Parathyroid adenoma (tissue), 2 donors: ENCODE measurements around the gene FOXD3.

Source experiments
- H2AFZ ChIP-seq: fragments of 300-600 bp; sonication (generic); one replicate; pipeline ENCODE4 v1.7.0; 2017; ENCODE audit warnings: antibody characterized with exemption, mild to moderate bottlenecking
- H3K27ac ChIP-seq: fragments of 300-600 bp; sonication (generic); one replicate; pipeline ENCODE4 v1.7.0; 2017
- H3K27me3 ChIP-seq: fragments of 300-600 bp; sonication (generic); one replicate; pipeline ENCODE4 v1.7.0; 2017; ENCODE audit warnings: low read length; ENCODE audit not compliant: control insufficient read depth, insufficient read depth
- H3K36me3 ChIP-seq: fragments of 300-600 bp; sonication (generic); one replicate; pipeline ENCODE4 v1.7.0; 2017; ENCODE audit warnings: low read length; ENCODE audit not compliant: control insufficient read depth, insufficient read depth
- H3K4me1 ChIP-seq: fragments of 300-600 bp; sonication (generic); one replicate; pipeline ENCODE4 v1.7.0; 2017; ENCODE audit warnings: control low read depth
- H3K4me2 ChIP-seq: fragments of 300-600 bp; sonication (generic); one replicate; pipeline ENCODE4 v1.7.0; 2017; ENCODE audit warnings: low read length
- H3K4me3 ChIP-seq: fragments of 300-600 bp; sonication (generic); one replicate; pipeline ENCODE4 v1.7.0; 2017; ENCODE audit warnings: low read depth, low read length
- H3K79me2 ChIP-seq: fragments of 300-600 bp; sonication (generic); one replicate; pipeline ENCODE4 v1.7.0; 2017; ENCODE audit warnings: control low read depth
- H3K9ac ChIP-seq: fragments of 300-600 bp; sonication (generic); one replicate; pipeline ENCODE4 v1.7.0; 2017; ENCODE audit warnings: mild to moderate bottlenecking
- H3K9me3 ChIP-seq: fragments of 300-600 bp; sonication (generic); one replicate; pipeline ENCODE4 v1.7.0; 2017; ENCODE audit warnings: low read length; ENCODE audit not compliant: control insufficient read depth
- TF ChIP-seq, protein P1 (sequence below): fragments of 300-600 bp; sonication (generic); IDR thresholded peaks from one replicate; pipeline ENCODE4 v1.7.0; 2017; ENCODE audit warnings: antibody characterized with exemption, mild to moderate bottlenecking
- donor health status: primary hyperparathyroidism.

Gene FOXD3

DNA sequence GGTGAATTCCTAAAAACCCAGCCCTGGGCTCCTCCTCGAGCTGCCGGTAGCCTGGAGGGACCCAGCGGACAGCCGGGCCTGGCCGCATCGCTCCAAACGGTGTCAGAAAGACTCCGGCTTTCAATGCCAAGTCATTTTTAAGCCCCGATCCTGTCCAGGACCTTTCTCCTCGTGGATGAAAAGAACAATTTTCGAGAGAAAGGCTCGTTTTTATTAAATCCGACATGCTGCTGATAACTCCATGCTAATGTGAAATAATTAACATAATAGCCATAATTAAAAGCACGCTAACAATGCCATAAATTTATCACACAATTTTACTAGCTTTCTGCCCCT lies 4.6 kb upstream of the FOXD3 start:
- Histone ChIP-seq H3K9me3 (no peaks in the 10 kb centered on the region), H3K9ac (no peak overlapping the region), H3K27me3 (peaks cover 39% of the 10 kb centered on the region), H3K4me1 (no peaks in the 10 kb centered on the region), H2AFZ (no peak overlapping the region), H3K79me2 (no peaks in the 10 kb centered on the region), H3K4me3 (no peak overlapping the region), H3K36me3 (no peaks in the 10 kb centered on the region), H3K4me2 (peak overlapping the region; percentile 49), H3K27ac (no peak overlapping the region)
- TF ChIP-seq, protein P1, sequence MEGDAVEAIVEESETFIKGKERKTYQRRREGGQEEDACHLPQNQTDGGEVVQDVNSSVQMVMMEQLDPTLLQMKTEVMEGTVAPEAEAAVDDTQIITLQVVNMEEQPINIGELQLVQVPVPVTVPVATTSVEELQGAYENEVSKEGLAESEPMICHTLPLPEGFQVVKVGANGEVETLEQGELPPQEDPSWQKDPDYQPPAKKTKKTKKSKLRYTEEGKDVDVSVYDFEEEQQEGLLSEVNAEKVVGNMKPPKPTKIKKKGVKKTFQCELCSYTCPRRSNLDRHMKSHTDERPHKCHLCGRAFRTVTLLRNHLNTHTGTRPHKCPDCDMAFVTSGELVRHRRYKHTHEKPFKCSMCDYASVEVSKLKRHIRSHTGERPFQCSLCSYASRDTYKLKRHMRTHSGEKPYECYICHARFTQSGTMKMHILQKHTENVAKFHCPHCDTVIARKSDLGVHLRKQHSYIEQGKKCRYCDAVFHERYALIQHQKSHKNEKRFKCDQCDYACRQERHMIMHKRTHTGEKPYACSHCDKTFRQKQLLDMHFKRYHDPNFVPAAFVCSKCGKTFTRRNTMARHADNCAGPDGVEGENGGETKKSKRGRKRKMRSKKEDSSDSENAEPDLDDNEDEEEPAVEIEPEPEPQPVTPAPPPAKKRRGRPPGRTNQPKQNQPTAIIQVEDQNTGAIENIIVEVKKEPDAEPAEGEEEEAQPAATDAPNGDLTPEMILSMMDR = no peak

DNA sequence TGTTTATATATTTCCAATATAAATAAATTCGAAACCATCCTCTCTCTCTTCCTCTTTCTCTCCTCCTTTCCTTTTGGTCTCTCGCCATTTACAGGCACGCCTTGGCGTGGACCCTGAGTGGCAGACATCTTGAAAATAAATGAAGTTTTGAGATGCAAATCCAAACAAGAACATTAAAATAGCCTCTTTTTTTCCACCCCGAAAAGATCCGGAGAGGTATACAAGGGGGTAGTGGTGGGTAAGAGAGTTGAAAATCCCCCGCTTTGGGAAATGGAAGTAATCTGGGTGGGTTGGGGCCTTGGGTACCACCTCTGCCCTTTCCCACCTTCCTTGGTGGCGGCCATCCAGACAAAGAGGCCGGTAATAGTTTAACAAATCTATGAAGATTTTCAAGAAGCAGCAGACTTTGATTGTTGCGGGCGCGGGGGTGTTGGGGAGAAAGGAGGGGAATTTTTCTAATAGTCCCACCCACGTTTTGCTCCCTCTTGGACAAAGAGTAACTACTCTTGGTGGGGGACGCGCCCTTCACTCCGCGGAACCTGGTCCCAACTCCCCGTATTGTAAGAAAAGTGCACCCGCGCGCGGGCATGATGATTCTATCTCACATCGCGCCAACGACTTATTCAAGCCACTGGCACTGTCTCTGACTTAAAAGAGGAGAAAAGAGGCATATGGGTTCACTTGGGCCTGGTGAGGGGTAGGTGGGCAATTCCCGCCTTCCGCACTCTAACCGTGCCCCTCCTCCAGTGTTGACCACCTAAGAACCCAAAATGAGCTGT lies 4.0 kb upstream of the FOXD3 start:
- Histone ChIP-seq H3K9me3 (no peaks in the 10 kb centered on the region), H3K36me3 (no peaks in the 10 kb centered on the region), H3K4me2 (no peak overlapping the region), H3K27ac (no peak overlapping the region), H3K79me2 (no peaks in the 10 kb centered on the region), H3K27me3 (peaks cover 39% of the 10 kb centered on the region), H3K4me1 (no peaks in the 10 kb centered on the region), H2AFZ (no peak overlapping the region), H3K9ac (no peak overlapping the region), H3K4me3 (no peak overlapping the region)
- TF ChIP-seq, protein P1 = no peak

DNA sequence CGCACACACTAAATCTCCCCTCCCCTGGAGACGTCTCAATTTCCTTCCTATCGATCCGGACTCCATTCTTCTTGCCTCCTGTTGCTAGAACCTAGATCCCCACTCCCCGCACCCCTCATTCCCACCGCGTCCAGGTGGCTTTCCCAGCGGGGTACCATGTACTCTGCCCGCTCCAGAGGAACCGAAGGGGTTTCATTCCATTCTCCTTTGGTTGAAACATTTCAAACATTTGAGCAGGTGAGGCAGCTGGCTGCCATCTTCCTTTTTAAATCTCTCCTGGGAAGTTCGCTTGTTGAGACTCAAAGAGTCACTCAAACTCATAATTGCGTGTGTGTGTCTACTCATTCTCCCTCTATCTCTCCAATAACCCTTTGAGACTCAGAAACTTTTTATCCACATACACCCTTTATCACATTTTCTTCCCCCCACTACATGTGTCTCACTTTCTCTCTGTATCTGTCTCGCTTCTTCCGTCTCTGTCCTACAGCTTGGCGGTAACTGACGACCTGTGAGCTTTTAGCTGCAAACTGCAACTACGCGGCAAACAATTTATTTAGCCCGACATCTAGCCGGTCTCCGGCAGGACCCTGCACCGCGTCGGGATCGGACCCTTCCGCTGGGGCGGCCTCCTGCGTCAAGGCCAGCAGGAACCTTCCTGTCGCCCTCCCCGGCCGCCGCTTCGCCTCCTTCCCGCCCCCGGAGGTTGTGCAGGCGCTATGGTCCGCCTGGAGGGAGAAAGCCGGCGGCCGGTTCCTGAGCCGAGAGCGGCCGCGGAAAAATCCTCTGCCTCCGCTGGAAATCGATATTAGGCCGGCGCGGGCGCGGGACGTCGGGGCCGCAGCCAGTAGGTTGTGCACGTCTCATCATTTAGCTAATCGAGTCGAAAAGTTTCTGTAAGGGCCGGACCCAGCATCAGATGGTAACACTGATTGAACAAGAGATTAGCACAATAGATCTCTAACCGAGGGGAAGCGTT lies 3.0 kb upstream of the FOXD3 start:
- H3K4me3 ChIP-seq = no peak overlapping the region
- no peak overlapping the region for H3K27ac ChIP-seq
- peaks cover 41% of the 10 kb centered on the region for H3K27me3 ChIP-seq
- no peak overlapping the region for H3K9ac ChIP-seq
- TF ChIP-seq, protein P1 = no peak
- H3K9me3 ChIP-seq = no peaks in the 10 kb centered on the region
- no peaks in the 10 kb centered on the region for H3K4me1 ChIP-seq
- H2AFZ ChIP-seq = no peak overlapping the region
- no peak overlapping the region for H3K4me2 ChIP-seq
- H3K79me2 ChIP-seq = no peaks in the 10 kb centered on the region
- H3K36me3 ChIP-seq = no peaks in the 10 kb centered on the region

DNA sequence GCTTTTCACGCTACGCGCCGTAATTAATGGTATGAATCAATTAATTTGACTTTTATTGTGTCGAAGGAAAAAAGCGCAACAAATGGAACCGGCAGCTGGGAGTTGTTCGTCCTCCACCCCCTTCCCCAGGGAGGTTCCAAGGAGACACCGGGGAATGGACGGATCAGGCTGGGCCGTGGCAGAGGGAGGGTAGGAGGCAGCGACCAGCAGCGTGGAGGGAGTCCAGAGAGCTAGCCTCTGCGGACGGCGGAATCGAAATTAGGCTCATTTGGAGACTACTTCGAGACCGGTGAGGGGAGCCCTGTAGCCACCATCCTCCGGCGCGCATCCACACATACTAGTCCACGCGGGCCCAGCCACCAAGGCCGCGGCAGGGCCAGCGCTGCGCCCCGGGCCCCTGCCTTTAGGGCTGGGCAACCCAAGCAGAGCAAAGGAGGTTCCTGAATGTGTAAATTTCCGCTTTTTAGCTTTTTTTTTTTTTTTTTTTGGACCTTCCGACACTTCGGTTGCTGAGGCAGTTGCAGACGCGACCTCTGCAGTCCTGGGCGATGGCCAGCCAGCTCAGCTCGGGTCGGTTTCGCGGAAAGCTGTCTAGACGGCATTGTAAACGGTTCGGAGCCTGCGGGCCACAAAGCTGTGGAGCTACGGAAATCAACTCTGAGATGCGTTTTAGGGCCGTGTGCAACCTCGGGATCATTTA lies 2.2 kb upstream of the FOXD3 start:
- H3K9me3 ChIP-seq = no peaks in the 10 kb centered on the region
- no peak overlapping the region for H3K9ac ChIP-seq
- H3K27ac ChIP-seq = no peak overlapping the region
- H3K79me2 ChIP-seq = no peaks in the 10 kb centered on the region
- TF ChIP-seq, protein P1 = no peak
- H2AFZ ChIP-seq = no peak overlapping the region
- H3K27me3 ChIP-seq = peaks cover 45% of the 10 kb centered on the region
- H3K4me1 ChIP-seq = no peaks in the 10 kb centered on the region
- no peaks in the 10 kb centered on the region for H3K36me3 ChIP-seq
- H3K4me2 ChIP-seq = no peak overlapping the region
- no peak overlapping the region for H3K4me3 ChIP-seq
